ENCODE measurements around the gene NPHP3.
"Not testable (repeated sequence)": the region's sequence is repeated elsewhere in the genome, so short reads cannot be mapped to it uniquely, and the experiment has no call there.

The NPHP3 gene

DNA sequence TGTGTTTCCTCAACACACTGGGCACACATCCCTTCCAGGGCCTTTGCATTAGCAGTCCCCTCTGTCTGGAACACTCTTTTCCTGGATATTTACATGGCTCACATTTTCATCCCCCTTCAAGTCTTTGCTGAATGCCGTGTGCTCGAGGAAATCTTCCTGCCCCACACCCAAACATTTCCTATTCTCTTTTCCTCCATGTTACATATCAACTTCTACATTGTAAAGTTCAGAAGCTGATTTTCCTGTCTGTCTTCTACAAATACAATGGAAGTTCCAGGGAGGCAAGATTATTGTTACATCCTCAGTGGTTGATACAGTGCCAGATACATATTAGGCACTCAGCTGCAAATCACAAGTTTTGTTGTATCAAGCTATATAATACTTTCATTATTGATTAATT, 66.7 kb downstream of the NPHP3 start:
- no peak for DNase-seq
- in situ Hi-C loops (cut with MboI; ENCODE audit: low pct_unique_long_range_greater_than_20kb, low sequenced_read_pairs): no loop called here

DNA sequence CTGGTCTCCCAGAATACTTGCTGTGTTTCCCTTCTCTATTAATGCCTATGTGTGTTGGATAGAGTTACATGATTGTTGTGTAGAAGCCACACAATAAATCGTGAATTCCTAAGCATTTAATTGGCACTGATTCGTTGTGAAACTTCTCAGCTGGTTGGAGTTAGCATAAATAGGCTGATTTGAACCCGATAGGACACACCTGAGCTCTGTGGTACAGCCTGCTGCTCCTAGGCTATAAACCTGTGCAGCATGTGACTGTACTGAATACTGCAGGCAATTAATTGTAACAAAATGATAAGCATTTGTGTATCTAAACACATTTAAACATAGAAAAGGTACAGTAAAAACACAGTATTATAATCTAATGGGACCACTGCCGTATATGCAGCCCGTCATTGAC, 67.5 kb downstream of the NPHP3 start:
- no peak for DNase-seq
- in situ Hi-C loops (cut with MboI; ENCODE audit: low pct_unique_long_range_greater_than_20kb, low sequenced_read_pairs): no loop called here

DNA sequence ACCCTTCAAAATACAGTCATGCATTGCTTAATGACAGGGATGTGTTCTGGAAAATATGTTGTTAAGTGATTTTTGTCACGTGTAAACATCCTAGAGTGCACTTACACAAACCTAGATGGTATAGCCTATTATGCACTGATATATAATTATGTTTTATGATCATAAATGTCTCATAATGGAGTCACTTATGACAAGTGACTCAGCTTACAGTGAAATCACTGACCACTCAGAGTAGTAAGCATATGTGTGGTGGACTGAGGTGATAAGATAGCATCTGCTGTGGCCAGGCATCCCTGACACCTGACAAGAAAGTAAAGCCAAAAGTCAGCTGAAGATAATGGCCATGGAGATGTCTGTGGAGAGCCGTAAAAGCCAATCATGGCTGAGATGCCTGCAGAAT, 68.0 kb downstream of the NPHP3 start:
- in situ Hi-C loops (cut with MboI; ENCODE audit: low pct_unique_long_range_greater_than_20kb, low sequenced_read_pairs): no loop called here
- no peak for DNase-seq

DNA sequence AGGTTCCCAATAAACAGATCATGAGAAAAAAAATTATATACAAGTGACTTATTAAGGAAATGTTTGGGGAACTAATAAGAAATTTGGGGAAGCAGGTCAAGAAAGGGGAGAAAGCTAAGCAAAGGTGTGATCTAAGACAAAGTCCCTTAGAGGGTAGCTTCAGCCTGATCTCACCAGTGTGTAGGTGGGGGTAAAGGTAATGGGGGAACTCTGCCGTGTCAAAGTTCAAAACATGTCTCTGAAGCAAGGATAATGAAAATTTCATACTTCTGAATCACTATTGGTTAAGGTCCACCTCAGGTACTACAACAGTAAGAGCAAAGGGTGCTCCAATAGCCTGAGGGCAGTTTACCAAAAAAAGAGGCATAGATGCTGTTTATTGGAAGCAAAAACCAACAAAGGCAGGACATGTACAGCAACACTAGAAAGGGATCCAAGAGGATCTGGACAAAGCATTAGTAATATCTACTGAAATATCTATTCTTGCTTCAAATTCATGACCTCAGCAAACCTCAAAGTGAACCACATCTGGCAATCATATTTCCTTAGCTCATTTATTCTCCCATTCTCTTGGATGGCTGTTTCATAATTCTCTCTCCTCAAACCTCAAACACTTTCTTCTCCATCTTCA, 69.5 kb downstream of the NPHP3 start:
- in situ Hi-C loops (cut with MboI; ENCODE audit: low pct_unique_long_range_greater_than_20kb, low sequenced_read_pairs): no loop called here
- no peak for DNase-seq

DNA sequence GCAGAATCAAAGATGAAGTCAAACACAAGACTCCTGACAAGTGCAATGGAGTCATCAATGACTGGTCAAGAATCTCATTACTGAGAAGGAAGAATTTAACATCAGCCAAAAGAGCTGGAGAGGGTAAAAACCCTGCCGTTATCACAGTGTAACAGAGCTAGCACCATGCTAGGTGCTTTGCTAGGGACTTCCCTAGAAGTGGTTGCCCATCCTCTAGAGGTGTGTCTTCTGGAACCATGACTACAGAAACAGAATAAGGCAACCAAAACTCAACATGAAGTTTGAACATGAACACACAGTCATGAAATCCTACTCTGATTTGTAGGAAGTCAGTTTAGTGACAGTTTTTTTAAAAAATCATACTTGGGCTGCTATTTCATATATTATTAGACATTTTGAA, 72.1 kb downstream of the NPHP3 start:
- in situ Hi-C loops (cut with MboI; ENCODE audit: low pct_unique_long_range_greater_than_20kb, low sequenced_read_pairs): no loop called here

DNA sequence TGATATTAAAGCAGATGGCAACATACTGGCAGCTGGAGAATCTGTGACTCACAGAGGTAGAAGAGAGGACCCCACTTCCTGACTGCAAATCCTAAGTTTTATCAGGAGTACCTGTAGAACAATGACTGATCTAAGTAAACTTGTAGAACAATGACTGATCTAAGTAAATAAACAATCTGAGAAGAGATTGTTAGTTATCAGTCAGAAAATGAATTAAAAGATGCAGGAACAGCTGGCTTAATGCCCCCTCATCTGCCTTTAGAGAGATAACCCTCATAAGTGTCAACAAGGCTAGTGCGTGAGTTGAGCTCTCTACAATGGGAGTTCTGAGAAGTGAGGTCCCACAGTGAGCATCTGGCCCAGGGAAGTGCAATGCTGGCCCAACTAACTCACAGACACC, 77.2 kb downstream of the NPHP3 start:
- in situ Hi-C loops (cut with MboI; ENCODE audit: low pct_unique_long_range_greater_than_20kb, low sequenced_read_pairs): loop anchor here (25.0 kb wide), 1 partner anchor 108 kb away; no protein-coding TSS in a partner anchor

More for the DNA sequence above, 72.1 kb downstream of the NPHP3 start:
- no peak for DNase-seq

DNA sequence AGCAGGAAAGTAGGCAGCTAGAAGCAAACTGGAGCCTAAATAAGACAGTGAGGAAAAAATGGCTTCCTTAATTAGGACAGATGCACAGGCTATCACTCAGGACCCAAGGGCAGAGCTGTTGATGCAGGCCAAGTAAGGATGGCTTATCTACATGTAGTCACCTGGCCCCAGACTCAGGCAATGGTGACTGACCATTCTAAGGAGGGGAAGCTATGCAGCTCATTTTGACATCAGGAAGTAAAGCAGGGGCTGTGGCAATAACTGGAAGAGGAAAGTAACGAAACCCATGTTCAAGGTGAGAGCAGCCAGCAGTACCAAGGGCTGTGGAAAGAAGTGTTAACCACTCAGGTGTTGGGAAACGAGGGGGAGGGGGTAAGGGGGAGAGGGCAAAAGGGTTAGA, 78.8 kb downstream of the NPHP3 start:
- in situ Hi-C loops (cut with MboI; ENCODE audit: low pct_unique_long_range_greater_than_20kb, low sequenced_read_pairs): loop anchor here (25.0 kb wide), 1 partner anchor 106 kb away; no protein-coding TSS in a partner anchor
- no peak for DNase-seq

More for the DNA sequence above, 77.2 kb downstream of the NPHP3 start:
- no peak for DNase-seq

DNA sequence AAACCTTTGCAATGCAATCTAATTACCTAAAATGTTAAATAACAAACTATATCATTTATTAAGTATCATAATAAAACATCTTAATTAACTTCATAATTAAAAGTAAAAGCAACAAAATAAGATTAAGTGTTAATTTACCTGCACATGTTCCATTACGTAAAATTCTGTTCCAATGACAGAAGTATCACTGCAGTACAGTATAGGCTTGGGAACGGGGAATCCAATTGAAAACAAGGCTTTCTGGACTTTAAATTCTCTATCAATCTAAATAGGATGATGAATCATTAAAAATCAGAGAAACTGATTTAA, 79.7 kb downstream of the NPHP3 start:
- in situ Hi-C loops (cut with MboI; ENCODE audit: low pct_unique_long_range_greater_than_20kb, low sequenced_read_pairs): loop anchor here (25.0 kb wide), 1 partner anchor 105 kb away; no protein-coding TSS in a partner anchor
- DNase-seq: no peak

DNA sequence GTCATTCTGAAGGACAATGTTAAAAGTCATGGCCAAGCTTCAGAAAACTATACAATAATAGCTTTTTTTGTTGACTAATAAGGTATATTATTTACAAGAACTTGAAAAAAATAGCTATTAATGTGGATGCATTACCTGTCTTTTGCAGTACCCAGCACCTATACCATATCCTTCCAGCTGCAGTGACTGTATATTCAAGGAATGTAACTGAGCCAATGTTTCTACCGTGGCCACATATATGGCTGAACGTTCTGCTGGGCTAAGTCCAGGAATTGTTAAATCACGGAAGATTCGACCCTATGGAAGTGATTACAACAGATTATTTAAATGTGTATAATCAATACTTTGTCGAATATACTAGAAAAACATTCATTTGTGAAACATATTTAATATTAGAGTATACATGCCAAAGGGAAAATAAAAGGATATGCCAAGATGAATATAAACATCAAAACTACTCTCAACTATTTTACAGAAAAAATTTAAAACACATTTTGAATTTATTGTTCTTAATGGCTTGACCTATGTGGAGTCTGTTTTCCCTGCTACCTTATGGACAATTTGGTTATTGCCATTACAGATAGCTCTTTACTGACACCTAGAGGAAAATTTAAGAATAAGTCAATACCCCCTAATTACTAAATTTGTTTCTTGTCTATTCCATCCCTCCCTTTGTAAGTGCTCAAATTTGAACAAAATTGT, 80.2 kb downstream of the NPHP3 start:
- peak; percentile 80 for DNase-seq
- in situ Hi-C loops (cut with MboI; ENCODE audit: low pct_unique_long_range_greater_than_20kb, low sequenced_read_pairs): loop anchor here (25.0 kb wide), 1 partner anchor 105 kb away; no protein-coding TSS in a partner anchor

DNA sequence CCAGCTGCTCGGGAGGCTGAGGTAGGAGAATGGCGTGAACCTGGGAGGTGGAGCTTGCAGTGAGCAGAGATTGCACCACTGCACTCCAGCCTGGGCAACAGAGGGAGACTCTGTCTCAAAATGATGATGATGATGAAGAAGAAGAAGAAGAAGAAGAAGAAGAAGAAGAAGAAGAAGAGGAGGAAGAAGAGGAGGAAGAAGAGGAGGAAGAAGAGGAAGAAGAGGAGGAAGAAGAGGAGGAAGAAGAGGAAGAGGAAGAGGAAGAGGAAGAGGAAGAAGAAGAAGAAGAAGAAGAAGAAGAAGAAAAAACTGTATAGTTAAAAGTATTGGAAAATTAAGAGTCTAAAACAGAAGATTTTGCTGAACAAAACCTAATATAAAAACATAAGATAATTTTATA, 80.8 kb downstream of the NPHP3 start:
- DNase-seq: not testable (repeated sequence)
- in situ Hi-C loops (cut with MboI; ENCODE audit: low pct_unique_long_range_greater_than_20kb, low sequenced_read_pairs): loop anchor here (25.0 kb wide), 1 partner anchor 104 kb away; no protein-coding TSS in a partner anchor

DNA sequence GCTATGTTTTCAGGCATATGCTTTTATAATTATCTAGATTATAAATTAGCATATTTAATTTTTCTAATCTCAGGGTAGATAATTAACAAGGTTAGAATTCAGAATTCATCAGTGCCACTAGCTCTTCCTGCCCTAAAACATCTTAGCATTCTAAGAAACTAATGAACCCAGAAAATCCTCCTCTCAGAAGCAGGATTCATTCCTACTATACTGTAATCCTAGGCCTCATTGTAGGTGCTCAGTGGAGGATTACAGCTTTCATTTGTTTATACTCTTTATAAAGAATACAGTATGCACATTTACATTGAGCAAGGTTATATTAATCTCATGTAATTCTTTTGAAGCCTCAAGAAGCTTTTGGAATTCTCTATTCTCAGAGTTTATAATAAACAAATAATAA, 83.5 kb downstream of the NPHP3 start:
- no peak for DNase-seq
- in situ Hi-C loops (cut with MboI; ENCODE audit: low pct_unique_long_range_greater_than_20kb, low sequenced_read_pairs): loop anchor here (25.0 kb wide), 1 partner anchor 101 kb away; no protein-coding TSS in a partner anchor

DNA sequence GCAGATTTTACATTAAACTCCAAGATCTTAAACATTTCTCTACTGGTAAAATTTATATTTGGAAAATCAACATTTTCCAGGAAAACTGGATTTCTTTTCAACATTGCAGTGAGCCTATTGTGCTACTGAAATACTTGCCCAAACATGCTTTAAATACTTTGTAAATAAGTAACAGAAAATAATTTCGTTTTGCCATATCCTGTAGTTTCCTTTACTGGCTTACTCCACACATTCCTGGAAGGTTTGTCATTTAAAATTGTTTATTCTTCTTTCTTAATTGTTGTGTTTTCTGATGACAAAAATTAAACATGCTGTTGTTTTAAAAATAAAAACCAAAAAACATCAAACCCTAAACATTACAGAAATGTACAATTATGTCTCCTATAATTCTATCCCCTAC, 84.6 kb downstream of the NPHP3 start:
- in situ Hi-C loops (cut with MboI; ENCODE audit: low pct_unique_long_range_greater_than_20kb, low sequenced_read_pairs): loop anchor here (25.0 kb wide), 1 partner anchor 100 kb away; no protein-coding TSS in a partner anchor
- DNase-seq: no peak

DNA sequence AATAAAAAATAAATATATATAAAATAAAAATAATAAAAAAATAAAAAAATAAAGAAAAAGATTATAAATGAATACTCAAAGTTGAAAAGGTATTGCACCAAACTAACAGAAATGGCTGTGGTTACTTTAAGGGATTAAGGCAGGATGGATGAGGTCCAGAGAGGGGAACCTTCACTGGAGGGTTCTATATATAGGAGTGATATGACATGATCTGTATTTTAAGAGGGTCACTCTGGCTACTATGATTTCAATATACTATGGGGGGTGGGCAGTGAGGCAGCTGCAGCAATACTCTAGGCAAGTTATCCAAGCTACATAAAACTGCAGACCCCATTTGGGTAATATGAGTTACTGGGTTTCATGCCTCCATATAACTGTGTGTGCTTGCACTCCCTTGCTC, 87.2 kb downstream of the NPHP3 start:
- in situ Hi-C loops (cut with MboI; ENCODE audit: low pct_unique_long_range_greater_than_20kb, low sequenced_read_pairs): loop anchor here (25.0 kb wide), 1 partner anchor 98 kb away; no protein-coding TSS in a partner anchor

More for the DNA sequence above, 87.2 kb downstream of the NPHP3 start:
- DNase-seq: no peak

All from KBM-7 (cell line).